C4-2B (cell line): ENCODE results near the gene TCEA2.

Source experiments
- H3K27ac ChIP-seq: fragments of 450-650 bp; 2 replicates; pipeline ENCODE4 v1.5.1; 2017
- CTCF ChIP-seq: fragments of 450-650 bp; conservative IDR thresholded peaks from 2 replicates; pipeline ENCODE4 v1.5.1; 2017; ENCODE audit warnings: mild to moderate bottlenecking
- ZFX ChIP-seq: fragments of 450-650 bp; IDR thresholded peaks from 2 replicates; pipeline ENCODE4 v1.6.1; 2017

TCEA2 gene

GRCh38 chr20:64052326-64052722 lies 10.7 kb upstream of the TCEA2 start:
- H3K27ac ChIP-seq: no peak overlapping the region
- no peak for TF ChIP-seq CTCF
- no peak for TF ChIP-seq ZFX

- TF ChIP-seq ZFX (no peak), CTCF (no peak)
- H3K27ac ChIP-seq: no peak overlapping the region
Observed at GRCh38 chr20:64052987-64053840, 9.8 kb upstream of the TCEA2 start.

- no peak overlapping the region for H3K27ac ChIP-seq
- TF ChIP-seq ZFX (no peak), CTCF (no peak; the same call in 1 of the 2 replicates)
Observed at GRCh38 chr20:64053841-64054661, 8.9 kb upstream of the TCEA2 start.

- H3K27ac ChIP-seq: no peak overlapping the region
- no peak for TF ChIP-seq CTCF
- TF ChIP-seq ZFX: no peak
Observed at GRCh38 chr20:64055396-64055892, 7.6 kb upstream of the TCEA2 start.

- no peak for TF ChIP-seq ZFX
- H3K27ac ChIP-seq: no peak overlapping the region
Observed at GRCh38 chr20:64055893-64056638, 6.9 kb upstream of the TCEA2 start.

GRCh38 chr20:64056639-64056888 lies 6.4 kb upstream of the TCEA2 start:
- TF ChIP-seq ZFX (no peak), CTCF (no peak)
- no peak overlapping the region for H3K27ac ChIP-seq

GRCh38 chr20:64056889-64057627 lies 5.9 kb upstream of the TCEA2 start:
- TF ChIP-seq CTCF (no peak), ZFX (no peak)
- no peak overlapping the region for H3K27ac ChIP-seq
